ENCODE data around the gene LSAMP.

LSAMP gene

GRCh38 chr3:116052602-116053001 lies 392.7 kb downstream of the LSAMP start:
- no peaks in the 10 kb centered on the region for H3K9me3 ChIP-seq (ENCODE audit: insufficient read depth, low read length)
- H2AFZ ChIP-seq (ENCODE audit: low read depth, low read length, severe bottlenecking), result no peak overlapping the region

GRCh38 chr3:116051586-116051985 lies 393.7 kb downstream of the LSAMP start:
- H3K27ac ChIP-seq (ENCODE audit: low read depth, low read length), result no peak overlapping the region
- H2AFZ ChIP-seq (ENCODE audit: low read depth, low read length, severe bottlenecking), result no peak overlapping the region
- H3K27me3 ChIP-seq (ENCODE audit: low read length), result no peaks in the 10 kb centered on the region

More at GRCh38 chr3:116052602-116053001, 392.7 kb downstream of the LSAMP start:
- Histone ChIP-seq H3F3A (ENCODE audit: insufficient read depth) (no peaks in the 10 kb centered on the region), H3K4me2 (ENCODE audit: low read depth, low read length, poor library complexity, severe bottlenecking) (no peak overlapping the region), H3K9me2 (replicated peaks; ENCODE audit: insufficient read depth, low read length) (no peaks in the 10 kb centered on the region), H3K36me3 (ENCODE audit: low read length) (no peaks in the 10 kb centered on the region), H3K9ac (ENCODE audit: low read length) (no peak overlapping the region), H3K4me3 (ENCODE audit: insufficient read depth, low read length, poor library complexity, severe bottlenecking) (no peak overlapping the region), H3K79me2 (ENCODE audit: insufficient read depth, low read length) (no peaks in the 10 kb centered on the region), H3K27me3 (ENCODE audit: low read length) (no peaks in the 10 kb centered on the region), H3K27ac (ENCODE audit: low read depth, low read length) (no peak overlapping the region), H4K20me1 (ENCODE audit: low read depth, low read length) (no peaks in the 10 kb centered on the region)
- no peak for TF ChIP-seq CTCF (IDR thresholded peaks at IDR 0.05; ENCODE audit: insufficient read depth, low read length, poor library complexity, severe bottlenecking)
- no peak for TF ChIP-seq EZH2phosphoT487 (conservative IDR thresholded peaks at IDR 0.05; ENCODE audit: low read length)

GRCh38 chr3:116051040-116051439 lies 394.2 kb downstream of the LSAMP start:
- no peaks in the 10 kb centered on the region for H3K36me3 ChIP-seq (ENCODE audit: low read length)
- H2AFZ ChIP-seq (ENCODE audit: low read depth, low read length, severe bottlenecking), result no peak overlapping the region
- no peaks in the 10 kb centered on the region for H4K20me1 ChIP-seq (ENCODE audit: low read depth, low read length)
- no peaks in the 10 kb centered on the region for H3K27me3 ChIP-seq (ENCODE audit: low read length)
- no peak overlapping the region for H3K9ac ChIP-seq (ENCODE audit: low read length)
- H3K4me3 ChIP-seq (ENCODE audit: insufficient read depth, low read length, poor library complexity, severe bottlenecking), result no peak overlapping the region
- H3K79me2 ChIP-seq (ENCODE audit: insufficient read depth, low read length), result no peaks in the 10 kb centered on the region
- no peak overlapping the region for H3K27ac ChIP-seq (ENCODE audit: low read depth, low read length)
- no peaks in the 10 kb centered on the region for H3K9me2 ChIP-seq (replicated peaks; ENCODE audit: insufficient read depth, low read length)
- TF ChIP-seq EZH2phosphoT487 (conservative IDR thresholded peaks at IDR 0.05; ENCODE audit: low read length), result no peak
- TF ChIP-seq CTCF (IDR thresholded peaks at IDR 0.05; ENCODE audit: insufficient read depth, low read length, poor library complexity, severe bottlenecking), result no peak
- no peaks in the 10 kb centered on the region for H3F3A ChIP-seq (ENCODE audit: insufficient read depth)
- H3K9me3 ChIP-seq (ENCODE audit: insufficient read depth, low read length), result no peaks in the 10 kb centered on the region
- H3K4me2 ChIP-seq (ENCODE audit: low read depth, low read length, poor library complexity, severe bottlenecking), result no peak overlapping the region

More at GRCh38 chr3:116051586-116051985, 393.7 kb downstream of the LSAMP start:
- Histone ChIP-seq H3K4me2 (ENCODE audit: low read depth, low read length, poor library complexity, severe bottlenecking) (no peak overlapping the region), H3K9me2 (replicated peaks; ENCODE audit: insufficient read depth, low read length) (no peaks in the 10 kb centered on the region), H3K36me3 (ENCODE audit: low read length) (no peaks in the 10 kb centered on the region), H3K9me3 (ENCODE audit: insufficient read depth, low read length) (no peaks in the 10 kb centered on the region), H3K9ac (ENCODE audit: low read length) (no peak overlapping the region), H4K20me1 (ENCODE audit: low read depth, low read length) (no peaks in the 10 kb centered on the region), H3K4me3 (ENCODE audit: insufficient read depth, low read length, poor library complexity, severe bottlenecking) (no peak overlapping the region), H3K79me2 (ENCODE audit: insufficient read depth, low read length) (no peaks in the 10 kb centered on the region), H3F3A (ENCODE audit: insufficient read depth) (no peaks in the 10 kb centered on the region)
- no peak for TF ChIP-seq EZH2phosphoT487 (conservative IDR thresholded peaks at IDR 0.05; ENCODE audit: low read length)
- no peak for TF ChIP-seq CTCF (IDR thresholded peaks at IDR 0.05; ENCODE audit: insufficient read depth, low read length, poor library complexity, severe bottlenecking)
